ENCODE measurements around the gene NPY1R.

DNA sequence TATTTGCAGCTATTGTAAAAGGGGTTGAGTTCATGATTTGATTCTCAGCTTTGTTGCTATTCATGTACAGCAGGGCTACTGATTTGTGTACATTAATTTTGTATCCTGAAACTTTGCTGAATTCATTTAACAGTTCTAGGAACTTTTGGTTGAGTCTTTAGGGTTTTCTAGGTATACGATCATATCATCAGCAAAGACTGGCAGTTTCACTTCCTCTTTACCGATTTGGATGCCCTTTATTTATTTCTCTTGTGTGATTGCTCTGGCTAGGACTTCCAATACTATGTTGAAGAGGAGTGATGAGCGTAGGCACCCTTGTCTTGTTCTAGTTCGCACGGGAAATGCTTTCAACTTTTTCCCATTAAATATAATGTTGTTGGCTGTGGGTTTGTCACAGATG lies 48.1 kb downstream of the NPY1R start:
- TF ChIP-seq CTCF (IDR thresholded peaks at IDR 0.05; ENCODE audit: low read depth, low read length) (no peak), EZH2phosphoT487 (IDR thresholded peaks at IDR 0.05; ENCODE audit: low read depth) (no peak)

Measured in OCI-LY3 (cell line).